ENCODE results near the gene GALNT10.

GRCh38 chr5:154271466-154271865 lies 80.9 kb downstream of the GALNT10 start:
- TF ChIP-seq POLR2A (IDR thresholded peaks at IDR 0.05) = no peak
- TF ChIP-seq, protein P1, sequence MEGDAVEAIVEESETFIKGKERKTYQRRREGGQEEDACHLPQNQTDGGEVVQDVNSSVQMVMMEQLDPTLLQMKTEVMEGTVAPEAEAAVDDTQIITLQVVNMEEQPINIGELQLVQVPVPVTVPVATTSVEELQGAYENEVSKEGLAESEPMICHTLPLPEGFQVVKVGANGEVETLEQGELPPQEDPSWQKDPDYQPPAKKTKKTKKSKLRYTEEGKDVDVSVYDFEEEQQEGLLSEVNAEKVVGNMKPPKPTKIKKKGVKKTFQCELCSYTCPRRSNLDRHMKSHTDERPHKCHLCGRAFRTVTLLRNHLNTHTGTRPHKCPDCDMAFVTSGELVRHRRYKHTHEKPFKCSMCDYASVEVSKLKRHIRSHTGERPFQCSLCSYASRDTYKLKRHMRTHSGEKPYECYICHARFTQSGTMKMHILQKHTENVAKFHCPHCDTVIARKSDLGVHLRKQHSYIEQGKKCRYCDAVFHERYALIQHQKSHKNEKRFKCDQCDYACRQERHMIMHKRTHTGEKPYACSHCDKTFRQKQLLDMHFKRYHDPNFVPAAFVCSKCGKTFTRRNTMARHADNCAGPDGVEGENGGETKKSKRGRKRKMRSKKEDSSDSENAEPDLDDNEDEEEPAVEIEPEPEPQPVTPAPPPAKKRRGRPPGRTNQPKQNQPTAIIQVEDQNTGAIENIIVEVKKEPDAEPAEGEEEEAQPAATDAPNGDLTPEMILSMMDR (IDR thresholded peaks at IDR 0.05 in 8 of 11, conservative IDR thresholded peaks at IDR 0.05 in 3 of 11) = no peak

Measured in spleen (tissue), 7 donors.